Measurements from ENCODE around the gene NAB2.

The NAB2 gene

DNA sequence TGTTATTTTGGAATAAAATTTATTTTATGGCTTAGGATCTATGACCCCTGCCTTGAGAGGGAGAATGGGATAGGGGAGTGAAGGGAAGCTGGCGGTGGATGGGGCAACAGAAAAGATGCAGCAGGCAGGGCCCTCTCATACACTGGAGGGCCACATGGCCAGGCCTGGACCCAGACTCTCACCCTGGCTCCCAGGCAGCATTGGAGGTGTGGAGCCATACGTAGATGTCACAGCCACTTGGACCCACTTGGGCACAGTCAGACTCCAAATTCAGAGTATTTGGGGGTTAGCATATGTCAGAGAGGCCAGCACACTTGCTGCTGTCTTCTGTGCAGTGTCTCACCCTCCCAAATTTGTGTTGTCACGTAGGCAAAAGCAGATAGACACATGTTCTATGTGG is 6.5 kb downstream of the NAB2 start:
- no peak for DNase-seq

DNA sequence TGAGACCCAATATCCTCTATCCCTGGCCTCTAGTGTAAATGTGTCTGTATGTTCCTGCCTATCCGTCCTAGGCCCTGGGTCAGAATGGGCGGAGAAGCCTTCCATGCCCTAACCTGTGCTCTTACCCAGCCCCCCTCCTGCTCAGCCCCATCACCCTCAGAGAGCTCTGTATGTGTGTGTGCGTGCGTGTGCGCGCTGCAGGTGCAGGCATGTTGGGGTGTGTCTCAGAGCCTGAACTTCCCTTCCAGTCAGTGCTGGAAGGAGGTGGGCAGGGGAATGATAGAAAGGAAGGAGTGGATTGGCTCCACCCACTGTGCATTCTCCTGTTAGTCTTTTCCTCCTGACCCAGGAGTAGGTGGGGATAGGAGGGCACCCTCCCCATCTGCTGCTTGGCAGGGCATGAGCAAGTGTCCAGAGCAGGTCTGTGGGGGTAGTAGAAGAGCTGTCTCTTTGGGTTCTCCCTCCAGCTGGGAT is 7.2 kb downstream of the NAB2 start:
- peak; percentile 26 for DNase-seq

DNA sequence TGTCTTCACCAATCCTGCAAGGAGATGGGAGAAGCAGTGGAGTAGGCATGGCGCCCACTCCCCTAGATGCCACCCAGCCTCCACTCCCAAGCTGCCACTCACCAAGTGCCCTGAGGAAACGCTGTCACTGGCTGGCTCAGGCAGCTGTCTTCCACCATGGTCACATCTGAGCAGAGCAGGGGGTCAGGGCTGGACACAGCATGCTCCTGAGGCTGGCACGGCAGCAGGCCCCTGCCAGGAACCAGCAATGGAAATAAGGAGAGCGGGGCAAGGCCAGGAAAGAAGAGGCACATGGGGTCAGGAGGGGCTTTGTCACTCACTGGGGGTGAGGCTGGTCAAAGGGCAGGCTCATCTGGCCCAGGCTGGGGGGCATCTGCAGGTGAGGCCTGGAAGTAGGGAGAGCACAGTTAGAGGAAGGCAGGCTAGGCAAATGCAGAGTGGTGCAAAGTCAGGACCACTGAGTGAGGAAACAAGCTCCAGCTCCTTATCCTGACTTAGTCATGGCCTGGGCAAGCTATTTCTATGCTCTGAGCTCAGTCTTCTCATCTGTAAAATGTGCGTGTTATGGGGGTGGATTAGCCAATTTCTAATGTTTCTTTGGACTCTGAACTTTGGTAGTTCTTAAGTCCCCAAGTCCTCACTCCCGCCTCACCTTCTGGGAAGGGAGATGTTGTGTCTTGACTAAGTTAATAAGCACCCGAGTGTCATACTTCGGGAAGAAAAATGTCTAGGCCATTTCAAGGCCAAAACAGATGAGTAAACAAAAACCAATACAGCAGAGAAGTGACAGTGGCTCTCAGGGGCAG is 8.0 kb downstream of the NAB2 start:
- DNase-seq = no peak

DNA sequence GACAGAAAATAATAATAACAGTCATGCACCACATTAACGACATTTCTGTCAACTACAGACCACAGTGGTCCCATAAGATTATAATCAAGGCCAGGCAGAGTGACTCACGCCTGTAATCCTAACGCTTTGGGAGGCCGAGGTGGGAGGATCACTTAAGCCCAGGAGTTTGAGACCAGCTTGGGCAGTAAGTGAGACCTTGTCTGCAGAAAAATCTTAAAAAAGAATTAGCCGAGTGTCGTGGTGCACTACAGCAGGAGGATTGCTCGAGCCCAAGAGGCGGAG is 8.6 kb downstream of the NAB2 start:
- no peak for DNase-seq

DNA sequence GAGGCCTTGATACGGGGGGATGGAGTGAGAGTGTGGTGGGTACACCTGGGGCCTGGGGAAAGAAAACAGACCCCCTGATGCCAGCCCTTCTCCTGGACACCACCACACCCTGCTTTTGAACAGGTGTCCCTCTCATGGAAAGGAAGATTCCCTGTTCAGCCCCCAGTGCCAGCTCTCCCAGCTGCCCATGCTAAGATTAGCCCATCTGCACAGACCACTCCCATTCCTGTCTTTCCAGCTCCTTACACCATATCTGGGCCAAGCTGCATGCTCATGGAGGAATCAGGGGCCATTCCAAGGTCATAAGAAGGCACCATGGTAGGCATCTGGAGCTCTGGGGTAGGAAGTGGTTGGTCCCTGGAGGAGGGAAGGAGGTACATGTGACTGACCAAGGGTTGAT is 9.6 kb downstream of the NAB2 start:
- no peak for DNase-seq

DNA sequence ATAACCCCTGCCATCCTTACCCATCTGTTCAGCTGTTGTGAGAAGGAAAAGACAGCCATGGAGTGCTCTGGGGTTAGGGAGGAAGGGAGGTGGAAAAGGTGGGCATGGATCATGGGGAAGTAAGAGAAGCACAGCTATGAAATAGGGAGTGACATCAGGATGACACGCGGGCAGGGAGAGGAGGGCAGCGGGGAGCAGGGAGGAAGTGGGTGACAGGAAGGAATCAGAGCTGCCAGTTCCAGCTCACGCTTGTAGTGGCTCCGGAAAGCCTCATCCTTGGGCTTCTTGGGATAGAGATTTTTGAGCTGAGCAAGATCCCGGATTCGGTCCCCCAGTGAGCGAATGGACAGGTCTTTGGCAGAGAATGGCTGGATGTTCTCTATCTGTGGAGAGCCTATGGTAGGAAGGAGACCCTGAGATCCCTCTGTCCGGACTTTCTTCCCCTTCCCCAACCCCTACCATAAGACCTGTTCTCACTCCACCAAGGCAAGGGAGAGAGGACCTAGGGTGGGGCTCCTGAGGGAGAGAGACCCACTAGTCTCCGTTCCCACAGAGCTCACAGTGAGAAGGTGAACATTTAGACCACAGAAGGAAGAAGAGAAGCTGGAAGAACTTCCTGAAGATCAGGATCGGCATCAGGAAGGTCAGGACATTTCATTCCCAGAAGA is 10.3 kb downstream of the NAB2 start:
- no peak for DNase-seq

DNA sequence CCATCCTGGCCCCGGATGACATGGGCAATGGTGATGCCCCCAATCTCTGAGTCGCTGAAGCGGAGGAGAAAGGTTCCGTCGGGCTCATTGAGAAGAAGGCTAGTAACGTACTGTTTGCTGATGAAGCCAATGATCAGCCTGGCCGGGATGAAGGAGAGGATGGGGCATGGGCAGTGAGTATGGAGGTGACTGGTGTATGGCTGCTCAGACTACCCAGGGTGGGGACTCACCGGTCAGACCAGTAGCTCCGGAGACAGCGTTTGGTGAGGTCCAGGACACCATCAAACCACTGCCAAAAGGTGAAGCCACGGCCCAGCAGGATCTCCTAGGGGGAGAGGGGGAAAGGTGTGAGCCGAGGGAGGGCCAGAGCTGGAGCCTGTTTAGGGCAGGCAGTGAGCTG is 10.9 kb downstream of the NAB2 start:
- no peak for DNase-seq

DNA sequence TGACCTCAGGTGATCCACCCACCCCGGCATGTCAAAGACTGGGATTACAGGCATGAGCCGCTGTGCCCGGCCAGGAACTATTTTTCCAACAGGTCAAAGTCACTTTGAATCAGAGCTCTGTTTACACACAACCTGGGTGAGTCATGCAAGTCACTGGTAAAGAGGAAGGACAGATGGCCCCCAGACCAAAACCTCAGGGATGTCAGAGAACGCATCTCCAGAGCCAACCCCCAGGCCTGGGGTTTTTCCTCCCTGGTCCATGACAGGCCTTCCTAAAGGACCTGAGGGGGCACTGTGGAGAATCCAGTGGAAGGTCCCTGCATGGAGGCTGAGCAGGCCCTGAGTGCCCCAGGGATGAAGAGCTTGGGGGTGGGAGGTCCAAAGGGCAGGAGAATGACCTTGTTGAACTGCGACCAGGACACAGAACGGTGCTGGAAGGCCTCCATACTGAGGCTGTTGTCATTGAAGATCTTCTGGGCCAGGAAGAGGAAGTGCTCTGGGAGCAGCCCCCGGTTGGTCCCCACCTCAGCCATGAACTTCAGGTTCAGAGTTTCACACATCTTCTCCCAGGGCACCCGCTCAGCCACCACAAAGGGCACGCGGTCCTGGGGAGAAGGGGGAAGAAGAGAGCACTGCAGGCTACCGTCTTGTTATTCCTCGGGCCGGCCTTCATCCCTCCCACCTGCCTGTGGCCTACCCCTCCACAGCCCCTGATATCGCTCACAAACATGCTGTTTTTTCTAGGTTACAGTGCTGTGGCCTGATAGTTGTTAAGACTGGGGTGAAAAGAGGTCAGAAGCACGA is 13.2 kb downstream of the NAB2 start:
- DNase-seq = no peak

DNA sequence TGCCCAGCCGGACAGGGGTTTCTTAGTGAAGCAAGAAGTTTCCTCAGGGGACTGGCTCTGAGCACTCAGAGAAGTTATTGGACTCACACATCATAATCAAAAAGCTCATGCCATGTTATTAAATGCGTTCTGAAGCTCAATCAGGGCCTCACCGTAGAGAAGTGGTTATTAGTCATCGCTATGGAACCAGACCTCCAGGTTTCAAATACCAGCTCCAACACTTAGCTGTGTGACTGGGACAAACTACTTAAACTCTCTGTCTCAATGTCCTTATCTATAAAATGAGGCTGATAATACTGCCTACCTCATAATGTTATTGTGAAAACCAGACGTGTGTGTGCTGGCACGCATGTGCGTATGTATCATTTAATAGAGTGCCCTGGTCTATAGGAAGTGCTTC is 14.9 kb downstream of the NAB2 start:
- DNase-seq = no peak

DNA sequence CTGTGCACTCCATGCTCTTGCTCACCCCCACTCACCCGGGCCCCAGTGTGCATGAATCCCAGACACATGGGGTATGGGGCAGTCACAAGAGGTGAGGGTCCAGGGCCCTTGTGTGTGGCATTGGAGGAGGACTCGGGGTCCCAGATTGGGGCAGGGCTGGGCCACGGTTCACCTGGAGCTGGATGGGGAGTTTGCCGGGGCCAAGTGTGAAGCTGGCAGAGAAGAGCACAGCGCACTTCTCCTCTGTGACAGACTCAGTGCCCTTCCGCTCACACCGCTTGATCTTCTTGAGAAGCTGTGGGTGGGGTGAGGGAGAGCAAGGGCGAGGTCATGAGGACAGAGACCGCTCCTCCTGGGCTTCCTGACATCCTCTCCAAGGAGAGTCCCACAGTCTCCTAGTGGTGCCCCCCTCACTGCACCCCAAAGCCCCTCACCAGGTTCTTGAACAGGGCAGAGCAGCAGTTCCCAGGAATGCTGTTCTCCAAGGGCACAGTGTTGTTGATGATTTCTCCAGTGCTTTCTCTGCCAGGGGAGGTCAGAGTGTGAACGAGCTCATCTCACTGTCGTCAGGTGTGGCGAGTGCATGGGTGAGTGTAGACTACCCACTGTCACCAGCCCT is 15.5 kb downstream of the NAB2 start:
- DNase-seq = no peak

DNA sequence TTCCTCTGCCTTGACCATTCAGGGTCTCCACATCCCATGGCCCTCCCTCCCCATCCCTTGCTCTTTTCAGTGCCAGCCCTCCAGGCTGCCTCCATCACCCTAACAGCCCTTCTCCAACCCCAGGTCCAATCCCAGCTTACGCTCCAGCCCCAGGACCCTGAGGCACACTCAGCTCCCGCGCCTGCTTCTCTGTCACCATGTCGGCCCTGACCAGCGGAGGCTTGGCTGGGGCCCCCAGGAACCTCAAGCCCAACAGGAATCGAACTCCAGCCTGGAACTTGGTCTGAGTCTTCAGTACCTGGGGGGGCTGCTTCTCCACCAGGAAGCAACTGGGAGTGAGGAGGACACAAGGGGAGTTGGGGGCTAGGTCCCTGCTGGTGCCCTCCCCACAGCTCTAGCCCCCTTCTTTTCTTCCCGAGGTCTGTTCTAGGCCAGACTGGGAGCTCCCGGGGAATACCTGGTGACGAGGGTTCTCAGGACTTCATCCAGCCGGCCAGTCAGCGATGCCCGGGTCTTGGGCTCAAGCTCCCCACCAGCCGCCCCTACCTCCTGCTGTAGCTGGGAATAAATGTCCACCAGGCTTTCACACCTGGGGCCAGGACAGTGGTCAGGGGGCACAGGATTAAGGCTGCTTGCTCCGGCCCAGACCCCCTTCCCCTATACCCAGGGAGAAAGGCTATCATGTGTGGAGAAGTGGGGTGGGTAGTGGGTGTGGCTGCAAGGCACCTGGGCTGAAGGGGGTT is 16.3 kb downstream of the NAB2 start:
- no peak for DNase-seq

DNA sequence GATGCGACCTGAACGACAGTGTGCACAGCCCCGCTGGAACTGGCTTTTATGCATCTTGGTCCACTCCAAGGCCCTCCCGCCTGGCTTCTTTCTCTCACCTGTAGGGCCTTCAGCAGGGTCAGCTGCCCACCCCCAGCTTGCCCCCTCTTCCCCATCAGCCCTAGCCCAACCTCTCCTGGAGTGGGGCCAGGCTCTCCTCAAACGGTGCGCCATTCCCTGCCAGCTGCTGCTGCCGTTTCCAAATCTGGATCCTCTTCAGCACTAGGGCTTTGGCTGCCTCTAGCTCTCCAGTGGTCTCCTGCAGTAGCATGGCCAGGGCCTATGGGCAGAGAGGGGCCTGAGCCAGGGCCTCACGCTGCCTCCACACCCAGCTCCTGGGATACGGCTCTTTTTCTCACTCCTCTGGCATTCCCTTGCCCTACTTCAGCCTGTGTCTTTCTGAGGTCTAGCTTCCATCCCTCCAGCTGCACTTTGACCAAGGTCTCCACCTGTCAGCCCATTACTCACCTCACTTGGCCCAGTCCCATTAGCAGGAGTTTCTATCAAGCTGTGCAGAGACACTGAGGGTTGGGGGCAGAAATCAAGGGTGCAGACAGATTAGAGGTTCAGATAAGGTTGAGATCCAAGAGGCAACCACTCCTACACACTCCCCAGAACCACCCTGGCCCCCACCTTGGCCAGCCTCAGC is 17.3 kb downstream of the NAB2 start:
- no peak for DNase-seq

DNA sequence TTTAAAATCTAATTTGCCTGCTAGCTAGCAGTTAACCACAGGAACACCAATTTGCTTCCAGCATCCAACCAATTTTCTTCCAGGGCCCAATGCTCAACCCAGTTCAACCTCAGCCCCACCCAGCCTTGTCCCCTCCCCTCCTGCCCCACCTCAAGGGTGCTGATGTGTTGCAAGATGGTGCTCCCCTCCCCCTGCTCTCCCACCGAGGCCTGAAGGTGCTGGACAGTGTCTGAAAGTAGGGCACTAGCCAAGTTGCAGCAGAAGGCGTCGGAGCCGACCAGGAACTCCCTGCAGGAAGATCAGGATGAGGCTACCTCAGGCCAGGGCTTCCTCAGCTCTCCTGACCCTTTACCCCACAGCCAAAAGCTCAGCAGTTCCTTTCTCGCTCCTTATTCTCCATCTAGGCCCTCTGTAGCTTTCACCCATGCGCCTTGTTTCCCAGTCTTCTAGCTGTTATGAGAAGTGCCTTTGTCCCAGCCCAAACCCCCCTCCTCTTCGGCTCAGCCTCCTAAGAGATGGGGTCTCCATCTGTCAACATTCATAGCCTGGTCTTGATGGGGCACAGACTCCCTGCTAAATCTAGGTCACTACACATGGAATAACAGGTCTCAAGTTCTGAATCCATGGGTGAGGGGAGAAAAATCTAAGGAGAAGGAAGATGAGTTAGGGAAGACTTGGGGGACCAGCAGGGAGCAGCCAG is 18.7 kb downstream of the NAB2 start:
- no peak for DNase-seq

DNA sequence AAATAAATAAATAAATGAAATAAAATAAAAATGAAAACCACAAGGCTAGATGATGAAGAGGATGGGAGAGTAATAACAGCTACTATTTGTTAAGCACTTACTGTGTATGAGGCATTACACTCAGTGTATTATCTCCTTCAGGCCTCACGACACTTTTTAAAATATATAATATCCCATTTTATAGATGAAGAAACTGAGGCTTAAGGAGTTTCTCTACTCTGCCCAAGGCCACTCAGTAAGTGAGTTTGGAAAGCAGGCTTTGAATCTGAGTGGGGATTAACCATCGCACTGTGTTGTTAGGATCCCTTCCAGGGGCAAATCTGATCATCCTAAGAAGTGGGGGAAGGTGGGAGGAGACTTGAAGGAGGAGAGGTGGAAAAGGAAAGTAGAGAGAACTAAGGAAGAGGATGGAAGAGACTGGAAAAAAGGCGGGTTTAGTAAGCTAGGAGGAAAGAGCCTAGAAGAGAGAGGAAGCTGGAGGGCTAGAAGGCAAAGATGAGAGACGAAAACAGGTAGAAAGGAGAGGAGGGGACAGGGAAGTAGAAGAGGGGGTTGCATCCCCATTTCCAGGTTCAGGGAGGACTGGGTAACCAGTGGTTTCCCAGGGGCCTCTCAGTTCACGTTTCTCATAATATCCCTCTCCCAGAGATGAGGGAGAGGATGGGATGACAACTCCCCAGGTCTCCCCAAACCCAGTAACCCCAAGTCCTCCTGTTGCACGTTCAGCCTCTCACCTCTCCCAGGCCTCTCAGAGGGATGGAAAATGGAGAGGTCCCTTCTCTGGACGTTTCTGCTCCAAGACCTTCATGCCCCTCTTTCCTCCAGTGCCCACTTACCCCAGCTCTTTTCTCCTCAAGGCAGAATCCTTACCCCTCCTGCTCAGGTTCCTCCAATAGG is 20.5 kb downstream of the NAB2 start:
- DNase-seq = no peak

DNA sequence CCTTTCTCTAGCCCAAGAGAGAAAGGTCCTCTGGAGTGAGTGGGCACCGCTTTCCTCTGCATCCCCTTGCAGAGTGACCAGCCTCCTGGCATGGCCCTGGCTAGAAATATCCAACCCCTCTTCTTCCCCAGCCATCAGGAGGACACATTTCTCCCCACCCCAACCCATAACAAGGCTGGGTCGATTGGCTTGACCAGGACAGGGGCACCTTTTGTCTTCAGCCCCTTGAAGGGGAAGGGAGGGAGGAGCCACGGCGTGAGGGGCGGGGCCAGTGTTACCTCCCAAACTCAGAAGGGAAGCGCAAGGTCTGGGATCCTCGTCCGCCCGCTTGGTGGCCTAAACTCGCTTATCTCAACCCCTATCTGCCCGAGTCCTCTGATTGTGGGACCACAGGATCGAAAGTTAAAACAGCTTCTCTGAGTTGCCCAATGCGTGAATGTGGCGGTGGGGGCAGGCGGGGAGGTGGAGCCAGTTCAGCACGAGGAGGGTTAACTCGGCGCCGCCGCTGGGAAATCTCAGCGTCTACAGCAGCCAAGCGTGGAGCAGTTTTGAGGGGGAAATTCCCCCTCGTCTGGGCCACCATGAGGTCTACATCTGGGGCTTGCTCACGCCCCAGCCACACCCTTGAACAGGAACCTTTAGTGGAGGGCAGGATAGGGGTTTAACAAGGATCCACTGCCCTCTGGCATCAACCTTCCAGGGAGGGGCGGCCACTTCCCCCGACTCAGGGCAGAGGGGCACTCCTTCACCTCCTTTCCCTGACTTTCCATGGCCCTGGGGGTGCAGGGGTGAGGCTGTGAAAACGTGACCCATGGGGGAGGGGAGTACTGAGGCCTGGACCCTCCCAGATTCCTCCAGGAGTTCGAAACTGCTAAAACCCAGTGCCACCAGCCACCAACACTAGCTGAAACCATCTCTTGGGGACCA is 21.5 kb downstream of the NAB2 start:
- DNase-seq = no peak

DNA sequence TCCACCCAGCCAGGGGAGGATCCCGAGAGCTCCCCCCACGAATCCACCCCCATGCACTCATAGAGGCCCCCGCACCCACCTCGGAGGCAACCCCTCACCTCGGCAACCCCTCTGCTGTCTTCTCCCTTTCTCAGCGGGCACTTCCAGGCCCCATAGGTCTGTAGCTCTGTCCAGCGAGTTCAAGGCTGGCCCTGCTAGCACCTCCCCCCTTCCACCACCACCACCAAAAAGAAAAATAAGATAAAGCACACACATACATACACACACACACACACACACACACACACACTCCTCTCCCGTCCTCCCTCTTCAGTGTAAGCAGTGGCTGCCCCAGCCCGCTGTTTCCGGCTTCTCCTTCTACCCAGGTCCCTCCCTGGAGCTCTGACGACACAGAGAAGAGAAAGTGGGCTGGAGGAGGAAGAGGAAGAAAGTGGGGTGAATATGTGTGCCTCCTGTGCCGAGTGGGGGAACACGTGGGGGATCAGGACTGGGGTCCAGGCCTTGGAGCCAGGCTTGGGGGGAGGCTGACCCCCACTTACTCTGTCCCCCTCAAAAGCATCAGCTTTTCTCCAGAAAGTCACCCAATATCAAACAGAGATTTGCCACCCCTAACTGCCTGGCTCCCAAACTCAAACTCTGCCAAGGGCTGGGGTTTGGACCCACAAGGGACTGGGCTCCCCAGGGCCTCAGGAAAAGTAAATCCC is 22.3 kb downstream of the NAB2 start, which contains the start of gene STAT6:
TSS of gene STAT6 (minus strand) at position 332 of the 704 bp plus-strand sequence. CDS start 3,084 bp downstream, outside the sequence.
- peak; percentile 29 for DNase-seq

DNA sequence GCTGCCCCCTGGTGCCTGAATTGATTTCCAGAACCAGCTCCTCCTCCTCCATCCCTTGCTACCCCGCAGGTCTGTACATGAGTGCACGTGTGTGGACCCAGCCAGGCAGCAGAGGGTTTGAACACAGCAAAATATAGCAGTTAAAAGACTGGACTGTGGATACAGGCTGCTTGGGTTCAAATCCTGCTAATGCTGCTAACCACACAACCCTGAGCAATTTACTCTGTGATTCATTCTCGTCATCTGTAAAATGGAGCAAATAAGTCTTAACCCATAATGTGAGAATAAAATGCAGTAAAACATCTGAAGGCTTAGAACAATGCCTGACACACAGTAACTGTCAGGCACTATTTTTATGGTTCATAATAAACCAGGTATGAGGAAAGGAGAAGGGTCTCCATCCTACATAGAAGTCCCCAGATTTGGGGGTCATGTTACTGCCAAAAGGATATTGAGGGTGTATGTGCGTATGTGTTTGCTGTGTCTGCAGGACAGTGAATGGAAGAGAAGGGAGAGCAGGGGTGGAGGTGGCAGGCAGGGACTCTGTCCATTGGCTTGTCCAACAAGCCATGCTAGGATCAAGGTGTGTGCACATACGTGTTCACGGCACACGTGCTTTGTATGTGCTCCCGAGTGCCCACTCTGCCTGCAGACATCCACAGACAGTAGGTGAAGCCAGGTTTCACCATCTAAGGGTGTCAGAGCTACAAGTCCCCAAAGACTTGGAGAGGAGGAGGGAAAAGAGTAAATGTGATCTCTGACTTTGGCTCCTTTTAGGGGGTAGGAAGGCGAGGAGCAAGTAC is 23.8 kb downstream of the NAB2 start:
- DNase-seq = no peak
